ENCODE measurements around the gene TOP3B.

GRCh38 chr22:21966643-21967516 lies 15.7 kb downstream of the TOP3B start:
- no peak for TF ChIP-seq CTCF (IDR thresholded peaks at IDR 0.05; ENCODE audit: low read depth, low read length, poor library complexity, severe bottlenecking)
- no peak for TF ChIP-seq EZH2phosphoT487 (IDR thresholded peaks at IDR 0.05; ENCODE audit: borderline replicate concordance, low read length)

Data from DOHH2 (cell line).